Keratinocyte (primary cell): ENCODE results near the gene WSB1. TPM values are rescaled to one million over a fixed set of nuclear protein-coding genes. Genes with fewer than 3 reads are reported as not detected.

Source experiments
- DNase-seq: peaks from one replicate; pipeline ENCODE4 v3.0.0-alpha.2; 2011; ENCODE audit warnings: low read depth, missing footprints, low spot score
- FAIRE-seq: peaks from 2 replicates; lab custom pipeline; 2011; peaks lifted over from hg19 to GRCh38; lab: Jason Lieb, UNC
- H2AFZ ChIP-seq: 2 replicates; pipeline ENCODE4 v1.6.0; 2012; ENCODE audit warnings: low read length, control low read depth, inconsistent platforms; ENCODE audit not compliant: control insufficient read depth
- H3K27ac ChIP-seq: 2 replicates; pipeline ENCODE4 v1.5.1; 2011; ENCODE audit warnings: low read length; ENCODE audit not compliant: control insufficient read depth, insufficient read depth
- H3K27me3 ChIP-seq: 3 replicates; pipeline ENCODE4 v1.6.0; 2011; ENCODE audit warnings: low read length; ENCODE audit not compliant: control insufficient read depth, insufficient read depth; ENCODE audit errors: extremely low read depth
- H3K36me3 ChIP-seq, 2 experiments: 2 replicates in 1 of 2; 3 replicates in 1 of 2; pipeline ENCODE4 v1.5.1; 2011; ENCODE audit warnings: low read length in 2 of 2, mild to moderate bottlenecking in 1 of 2; ENCODE audit not compliant: control insufficient read depth in 2 of 2, insufficient read depth in 2 of 2; ENCODE audit errors: extremely low read depth in 1 of 2
- H3K4me1 ChIP-seq: 3 replicates; pipeline ENCODE4 v1.5.1; 2011; ENCODE audit warnings: low read length; ENCODE audit not compliant: control insufficient read depth, insufficient read depth; ENCODE audit errors: extremely low read depth
- H3K4me2 ChIP-seq: 3 replicates; pipeline ENCODE4 v1.6.0; 2011; ENCODE audit warnings: low read depth, low read length; ENCODE audit not compliant: control insufficient read depth, insufficient read depth; ENCODE audit errors: extremely low read depth
- H3K4me3 ChIP-seq, 3 experiments: fragments of 200-600 bp in 1 of 3; sonication (generic) in 1 of 3; 2 replicates in 2 of 3; 3 replicates in 1 of 3; pipeline ENCODE4 v1.5.1; 2011 to 2016; ENCODE audit warnings: low read length in 3 of 3, mild to moderate bottlenecking in 3 of 3, control low read depth in 2 of 3, inconsistent platforms in 1 of 3, low read depth in 1 of 3, mixed read lengths in 1 of 3, mixed run types in 1 of 3, moderate library complexity in 1 of 3; ENCODE audit not compliant: control insufficient read depth in 2 of 3, insufficient read depth in 2 of 3; ENCODE audit errors: extremely low read depth in 1 of 3
- H3K79me2 ChIP-seq: 2 replicates; pipeline ENCODE4 v1.6.0; 2012; ENCODE audit warnings: low read length; ENCODE audit not compliant: control insufficient read depth, insufficient read depth
- H3K9ac ChIP-seq: 3 replicates; pipeline ENCODE4 v1.6.0; 2011; ENCODE audit warnings: low read length; ENCODE audit not compliant: control insufficient read depth, insufficient read depth; ENCODE audit errors: extremely low read depth
- H3K9me1 ChIP-seq: 3 replicates; pipeline ENCODE4 v1.6.0; 2011; ENCODE audit warnings: low read length; ENCODE audit not compliant: control insufficient read depth, insufficient read depth; ENCODE audit errors: extremely low read depth
- H3K9me3 ChIP-seq: 2 replicates; pipeline ENCODE4 v1.5.1; 2012; ENCODE audit warnings: low read depth, low read length; ENCODE audit not compliant: control insufficient read depth
- H4K20me1 ChIP-seq: 3 replicates; pipeline ENCODE4 v1.6.0; 2011; ENCODE audit warnings: low read length; ENCODE audit not compliant: control insufficient read depth, insufficient read depth; ENCODE audit errors: extremely low read depth
- CTCF ChIP-seq, 3 experiments: IDR thresholded peaks in 1 of 3; conservative IDR thresholded peaks in 1 of 3; optimal IDR thresholded peaks in 1 of 3; 2 replicates in 2 of 3; 3 replicates in 1 of 3; pipeline versions ENCODE3 to v1.5.1; 2011; ENCODE audit warnings: low read length in 3 of 3, mild to moderate bottlenecking in 3 of 3, moderate library complexity in 2 of 3, control low read depth in 1 of 3, inconsistent platforms in 1 of 3; ENCODE audit not compliant: insufficient read depth in 2 of 3; ENCODE audit errors: extremely low read depth in 1 of 3
- EZH2 ChIP-seq: IDR thresholded peaks from one replicate; pipeline ENCODE4 v1.6.1; 2012; ENCODE audit warnings: inconsistent platforms, mild to moderate bottlenecking, low read length, moderate library complexity
- dilution Hi-C: fragments of 300-500 bp; cut with MboI; formaldehyde crosslinking; loops from one replicate; pipeline ENCODE4 v1.7.0; 2020; ENCODE audit warnings: low sequenced_read_pairs; ENCODE audit not compliant: extremely low pct_ligation_motif_present
- polyA plus RNA-seq, 5 experiments: library from polyadenylated mRNA; depleted of rRNA in 3 of 5; stranded (reverse) in 3 of 5; stranded (forward) in 1 of 5; unstranded in 1 of 5; fragments of >200 nt; gene quantifications; 1 replicate in 1 of 5; 2 replicates in 3 of 5; 3 replicates in 1 of 5; pipeline versions ENCODE4 v1.2.1 to v1.2.3, GENCODE V29; 2011 to 2012; ENCODE audit warnings: missing spikeins in 2 of 5, low read depth in 1 of 5, low replicate concordance in 1 of 5

WSB1 gene
- polyA plus RNA-seq, 1 donor (not counting 4 experiments of a cell fraction or from before 2014, with no cell fraction given): 135 TPM

GRCh38 chr17:27245230-27245696, 48.7 kb upstream of the WSB1 start:
- Histone ChIP-seq H4K20me1 (no peaks in the 10 kb centered on the region), H3K36me3 (no peaks in the 10 kb centered on the region), H3K4me2 (peak overlapping the region; percentile 100), H3K9ac (peak overlapping the region; percentile 80), H3K27ac (peak overlapping the region; percentile 98), H3K4me1 (peaks cover 52% of the 10 kb centered on the region), H3K4me3 (peak overlapping the region in 2 of 3 experiments; percentile 52 to 63), H3K9me3 (no peaks in the 10 kb centered on the region), H3K27me3 (no peaks in the 10 kb centered on the region), H2AFZ (peak overlapping the region; percentile 94), H3K79me2 (no peaks in the 10 kb centered on the region), H3K9me1 (peaks cover 2% of the 10 kb centered on the region)
- dilution Hi-C loops: no loop called here
- DNase-seq (peak; percentile 55), FAIRE-seq (peak; percentile 74)
- TF ChIP-seq EZH2 (no peak), CTCF (optimal IDR thresholded peaks at IDR 0.05 in 1 of 3, IDR thresholded peaks at IDR 0.05 in 1 of 3, conservative IDR thresholded peaks at IDR 0.05 in 1 of 3; ENCODE audit: extremely low read depth in 1 of 3, insufficient read depth in 2 of 3, low read length in 3 of 3) (peak; percentile 71 to 96 (median 78))

- no peak overlapping the region for H3K9ac ChIP-seq
- H3K79me2 ChIP-seq: no peaks in the 10 kb centered on the region
- DNase-seq (no peak), FAIRE-seq (no peak)
- H4K20me1 ChIP-seq: no peaks in the 10 kb centered on the region
- peaks cover 2% of the 10 kb centered on the region for H3K9me1 ChIP-seq
- TF ChIP-seq CTCF (optimal IDR thresholded peaks at IDR 0.05 in 1 of 3, IDR thresholded peaks at IDR 0.05 in 1 of 3, conservative IDR thresholded peaks at IDR 0.05 in 1 of 3; ENCODE audit: extremely low read depth in 1 of 3, insufficient read depth in 2 of 3, low read length in 3 of 3) (no peak), EZH2 (no peak)
- H2AFZ ChIP-seq: no peak overlapping the region
- peaks cover 43% of the 10 kb centered on the region for H3K4me1 ChIP-seq
- dilution Hi-C loops: no loop called here
- H3K9me3 ChIP-seq: no peaks in the 10 kb centered on the region
- no peak overlapping the region for H3K4me2 ChIP-seq
- no peaks in the 10 kb centered on the region for H3K27me3 ChIP-seq
- H3K4me3 ChIP-seq: no peak overlapping the region
- H3K27ac ChIP-seq: no peak overlapping the region
- no peaks in the 10 kb centered on the region for H3K36me3 ChIP-seq
Measured at GRCh38 chr17:27246537-27246936, 47.4 kb upstream of the WSB1 start.
